ENCODE results near the gene HPS6. TPM values are rescaled to one million over a fixed set of nuclear protein-coding genes. Genes with fewer than 3 reads are reported as not detected.

Gene HPS6
- total RNA-seq, 1 experiment from 2014 or later: 18.7 TPM

GRCh38 chr10:102114861-102115618 lies 49.9 kb downstream of the HPS6 start (continued):
- TF ChIP-seq CDX4 (CRISPR knock-in tag; IDR thresholded peaks at IDR 0.05; ENCODE audit: borderline replicate concordance) (no peak), PRRX2 (CRISPR knock-in tag; IDR thresholded peaks at IDR 0.05) (no peak), FOXP1 (CRISPR knock-in tag; IDR thresholded peaks at IDR 0.05; ENCODE audit: borderline replicate concordance) (0 out of 2 replicates have a peak, but pooled peaks have one; percentile 42), TEAD4 (CRISPR knock-in tag; IDR thresholded peaks at IDR 0.05) (no peak), AFF4 (CRISPR knock-in tag; IDR thresholded peaks at IDR 0.05; ENCODE audit: borderline replicate concordance) (no peak; the same call in 1 of the 2 replicates), ZNF263 (CRISPR knock-in tag; IDR thresholded peaks at IDR 0.05; ENCODE audit: low read depth) (no peak), NR3C1 (CRISPR knock-in tag; conservative IDR thresholded peaks at IDR 0.05; ENCODE audit: low read depth) (no peak), ZNF532 (CRISPR knock-in tag; IDR thresholded peaks at IDR 0.05; ENCODE audit: borderline replicate concordance) (no peak), NFYB (CRISPR knock-in tag; conservative IDR thresholded peaks at IDR 0.05; ENCODE audit: low read depth) (no peak), SOX15 (CRISPR knock-in tag; IDR thresholded peaks at IDR 0.05) (no peak), NR2C2 (CRISPR knock-in tag; IDR thresholded peaks at IDR 0.05) (no peak), ERG (CRISPR knock-in tag; IDR thresholded peaks at IDR 0.05) (no peak), TP53 (CRISPR knock-in tag; IDR thresholded peaks at IDR 0.05) (no peak), ARID4B (CRISPR knock-in tag; IDR thresholded peaks at IDR 0.05; ENCODE audit: borderline replicate concordance) (peak; percentile 73; the same call in 1 of the 2 replicates), E2F4 (CRISPR knock-in tag; IDR thresholded peaks at IDR 0.05; ENCODE audit: borderline replicate concordance, low read depth) (no peak), ZSCAN18 (CRISPR knock-in tag; IDR thresholded peaks at IDR 0.05) (no peak), GABPB1 (CRISPR knock-in tag; IDR thresholded peaks at IDR 0.05) (no peak), ZNF121 (CRISPR knock-in tag; IDR thresholded peaks at IDR 0.05) (no peak), CREM (CRISPR knock-in tag; IDR thresholded peaks at IDR 0.05) (no peak), IRF2 (CRISPR knock-in tag; IDR thresholded peaks at IDR 0.05; ENCODE audit: borderline replicate concordance, low read depth) (no peak), NFE2L1 (CRISPR knock-in tag; IDR thresholded peaks at IDR 0.05) (no peak)

Measured in WTC11 (cell line).